Measurements from ENCODE around the gene GORASP1. TPM values are rescaled to one million over a fixed set of nuclear protein-coding genes. Genes with fewer than 3 reads are reported as not detected.

Gene GORASP1
- total and polyA plus RNA-seq, 2 of the 13 experiments (the other 11 are each of a cell fraction or from before 2014, with no cell fraction given) = 36.4 to 39.8 TPM

DNA sequence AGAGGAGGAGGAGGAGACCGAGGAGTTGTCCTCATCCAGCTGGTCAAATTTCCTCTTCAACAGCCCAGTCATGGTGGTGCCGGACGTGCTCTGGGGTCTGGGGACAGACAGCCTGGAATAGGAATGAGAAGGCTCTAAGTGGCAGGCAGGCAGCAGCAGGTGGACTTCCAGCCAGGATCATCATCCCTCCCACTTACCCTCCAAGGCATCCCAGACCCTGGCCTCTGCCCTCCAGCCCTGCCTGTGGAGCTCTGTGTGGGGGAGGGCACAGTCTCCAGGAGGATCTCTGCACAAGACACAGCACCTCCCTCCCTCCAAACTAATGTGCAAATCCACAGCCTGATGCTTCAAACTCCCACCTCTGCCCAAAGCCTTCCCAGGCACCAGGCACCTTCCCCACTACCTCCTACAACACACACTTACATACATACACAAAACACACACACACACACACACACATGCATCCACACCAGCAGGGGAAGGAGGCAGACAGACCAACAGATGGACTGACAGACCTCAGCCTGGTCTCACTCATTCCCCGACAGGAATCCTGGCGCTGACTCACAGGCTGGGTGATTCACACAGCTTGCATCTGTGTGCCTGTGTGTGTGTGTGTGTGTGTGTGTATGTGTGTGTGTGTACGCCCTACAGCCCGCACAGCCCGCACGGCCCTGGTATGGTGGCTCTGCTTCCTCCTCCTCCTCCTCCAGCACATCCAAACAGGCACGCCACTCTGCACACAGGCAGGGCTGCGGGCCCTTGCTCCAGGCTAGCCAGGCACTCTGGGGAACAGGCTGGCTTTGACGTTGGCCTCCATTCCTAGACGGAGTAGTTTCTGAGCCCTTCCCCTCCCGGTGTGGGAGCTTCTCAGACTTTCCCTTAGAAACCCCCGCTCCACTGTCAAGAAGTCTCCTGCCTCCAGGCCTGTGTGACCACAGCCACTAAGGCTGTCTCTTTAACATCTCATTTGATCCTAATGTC is 39.5 kb upstream of the GORASP1 start (continued):
- TF ChIP-seq HOXA3 (CRISPR knock-in tag; IDR thresholded peaks at IDR 0.05) (no peak), ZBTB38 (CRISPR knock-in tag; IDR thresholded peaks at IDR 0.05) (peak; percentile 91), AGO1 (IDR thresholded peaks at IDR 0.05; ENCODE audit: low read depth, low read length, poor library complexity, severe bottlenecking) (no peak), RFX1 (IDR thresholded peaks at IDR 0.05) (no peak), ZNF12 (CRISPR knock-in tag; IDR thresholded peaks at IDR 0.05) (no peak), EEA1 (CRISPR knock-in tag; IDR thresholded peaks at IDR 0.05; ENCODE audit: borderline replicate concordance) (no peak), ZNF451 (CRISPR knock-in tag; IDR thresholded peaks at IDR 0.05) (no peak), YEATS4 (CRISPR knock-in tag; IDR thresholded peaks at IDR 0.05; ENCODE audit: borderline replicate concordance) (no peak), TCF7L2 (IDR thresholded peaks at IDR 0.05; ENCODE audit: low read depth, low read length) (no peak), ZEB1 (IDR thresholded peaks at IDR 0.05; ENCODE audit: insufficient replicate concordance, low read depth) (no peak), SAP130 (CRISPR knock-in tag; IDR thresholded peaks at IDR 0.05; ENCODE audit: low read depth) (peak; percentile 10; the same call in 1 of the 2 replicates), MTA3 (CRISPR knock-in tag; IDR thresholded peaks at IDR 0.05) (no peak), ARID2 (CRISPR knock-in tag; IDR thresholded peaks at IDR 0.05; ENCODE audit: borderline replicate concordance) (no peak), JUND (CRISPR knock-in tag; IDR thresholded peaks at IDR 0.05) (peak; percentile 32; the same call in 1 of the 2 replicates), ZNF180 (CRISPR knock-in tag; IDR thresholded peaks at IDR 0.05; ENCODE audit: borderline replicate concordance, low read depth) (no peak)
- TF ChIP-seq, protein P1, sequence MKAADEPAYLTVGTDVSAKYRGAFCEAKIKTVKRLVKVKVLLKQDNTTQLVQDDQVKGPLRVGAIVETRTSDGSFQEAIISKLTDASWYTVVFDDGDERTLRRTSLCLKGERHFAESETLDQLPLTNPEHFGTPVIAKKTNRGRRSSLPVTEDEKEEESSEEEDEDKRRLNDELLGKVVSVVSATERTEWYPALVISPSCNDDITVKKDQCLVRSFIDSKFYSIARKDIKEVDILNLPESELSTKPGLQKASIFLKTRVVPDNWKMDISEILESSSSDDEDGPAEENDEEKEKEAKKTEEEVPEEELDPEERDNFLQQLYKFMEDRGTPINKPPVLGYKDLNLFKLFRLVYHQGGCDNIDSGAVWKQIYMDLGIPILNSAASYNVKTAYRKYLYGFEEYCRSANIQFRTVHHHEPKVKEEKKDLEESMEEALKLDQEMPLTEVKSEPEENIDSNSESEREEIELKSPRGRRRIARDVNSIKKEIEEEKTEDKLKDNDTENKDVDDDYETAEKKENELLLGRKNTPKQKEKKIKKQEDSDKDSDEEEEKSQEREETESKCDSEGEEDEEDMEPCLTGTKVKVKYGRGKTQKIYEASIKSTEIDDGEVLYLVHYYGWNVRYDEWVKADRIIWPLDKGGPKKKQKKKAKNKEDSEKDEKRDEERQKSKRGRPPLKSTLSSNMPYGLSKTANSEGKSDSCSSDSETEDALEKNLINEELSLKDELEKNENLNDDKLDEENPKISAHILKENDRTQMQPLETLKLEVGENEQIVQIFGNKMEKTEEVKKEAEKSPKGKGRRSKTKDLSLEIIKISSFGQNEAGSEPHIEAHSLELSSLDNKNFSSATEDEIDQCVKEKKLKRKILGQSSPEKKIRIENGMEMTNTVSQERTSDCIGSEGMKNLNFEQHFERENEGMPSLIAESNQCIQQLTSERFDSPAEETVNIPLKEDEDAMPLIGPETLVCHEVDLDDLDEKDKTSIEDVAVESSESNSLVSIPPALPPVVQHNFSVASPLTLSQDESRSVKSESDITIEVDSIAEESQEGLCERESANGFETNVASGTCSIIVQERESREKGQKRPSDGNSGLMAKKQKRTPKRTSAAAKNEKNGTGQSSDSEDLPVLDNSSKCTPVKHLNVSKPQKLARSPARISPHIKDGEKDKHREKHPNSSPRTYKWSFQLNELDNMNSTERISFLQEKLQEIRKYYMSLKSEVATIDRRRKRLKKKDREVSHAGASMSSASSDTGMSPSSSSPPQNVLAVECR (CRISPR knock-in tag; IDR thresholded peaks at IDR 0.05; ENCODE audit: borderline replicate concordance) = no peak
- TF ChIP-seq, protein P2, sequence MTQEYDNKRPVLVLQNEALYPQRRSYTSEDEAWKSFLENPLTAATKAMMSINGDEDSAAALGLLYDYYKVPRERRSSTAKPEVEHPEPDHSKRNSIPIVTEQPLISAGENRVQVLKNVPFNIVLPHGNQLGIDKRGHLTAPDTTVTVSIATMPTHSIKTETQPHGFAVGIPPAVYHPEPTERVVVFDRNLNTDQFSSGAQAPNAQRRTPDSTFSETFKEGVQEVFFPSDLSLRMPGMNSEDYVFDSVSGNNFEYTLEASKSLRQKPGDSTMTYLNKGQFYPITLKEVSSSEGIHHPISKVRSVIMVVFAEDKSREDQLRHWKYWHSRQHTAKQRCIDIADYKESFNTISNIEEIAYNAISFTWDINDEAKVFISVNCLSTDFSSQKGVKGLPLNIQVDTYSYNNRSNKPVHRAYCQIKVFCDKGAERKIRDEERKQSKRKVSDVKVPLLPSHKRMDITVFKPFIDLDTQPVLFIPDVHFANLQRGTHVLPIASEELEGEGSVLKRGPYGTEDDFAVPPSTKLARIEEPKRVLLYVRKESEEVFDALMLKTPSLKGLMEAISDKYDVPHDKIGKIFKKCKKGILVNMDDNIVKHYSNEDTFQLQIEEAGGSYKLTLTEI (CRISPR knock-in tag; conservative IDR thresholded peaks at IDR 0.05) = no peak
- TF ChIP-seq, protein P3, sequence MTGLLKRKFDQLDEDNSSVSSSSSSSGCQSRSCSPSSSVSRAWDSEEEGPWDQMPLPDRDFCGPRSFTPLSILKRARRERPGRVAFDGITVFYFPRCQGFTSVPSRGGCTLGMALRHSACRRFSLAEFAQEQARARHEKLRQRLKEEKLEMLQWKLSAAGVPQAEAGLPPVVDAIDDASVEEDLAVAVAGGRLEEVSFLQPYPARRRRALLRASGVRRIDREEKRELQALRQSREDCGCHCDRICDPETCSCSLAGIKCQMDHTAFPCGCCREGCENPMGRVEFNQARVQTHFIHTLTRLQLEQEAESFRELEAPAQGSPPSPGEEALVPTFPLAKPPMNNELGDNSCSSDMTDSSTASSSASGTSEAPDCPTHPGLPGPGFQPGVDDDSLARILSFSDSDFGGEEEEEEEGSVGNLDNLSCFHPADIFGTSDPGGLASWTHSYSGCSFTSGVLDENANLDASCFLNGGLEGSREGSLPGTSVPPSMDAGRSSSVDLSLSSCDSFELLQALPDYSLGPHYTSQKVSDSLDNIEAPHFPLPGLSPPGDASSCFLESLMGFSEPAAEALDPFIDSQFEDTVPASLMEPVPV (CRISPR knock-in tag; IDR thresholded peaks at IDR 0.05) = no peak
